GM19023 (cell line): Measurements from ENCODE around the gene DTNA.

Experiments used
- ATAC-seq: cut with Tn5 transposase; IDR thresholded peaks from one replicate; pipeline ENCODE4 v1.9.1; 2021; ENCODE audit warnings: mild to moderate bottlenecking, moderate library complexity; ENCODE audit not compliant: unreplicated experiment

DTNA gene

DNA sequence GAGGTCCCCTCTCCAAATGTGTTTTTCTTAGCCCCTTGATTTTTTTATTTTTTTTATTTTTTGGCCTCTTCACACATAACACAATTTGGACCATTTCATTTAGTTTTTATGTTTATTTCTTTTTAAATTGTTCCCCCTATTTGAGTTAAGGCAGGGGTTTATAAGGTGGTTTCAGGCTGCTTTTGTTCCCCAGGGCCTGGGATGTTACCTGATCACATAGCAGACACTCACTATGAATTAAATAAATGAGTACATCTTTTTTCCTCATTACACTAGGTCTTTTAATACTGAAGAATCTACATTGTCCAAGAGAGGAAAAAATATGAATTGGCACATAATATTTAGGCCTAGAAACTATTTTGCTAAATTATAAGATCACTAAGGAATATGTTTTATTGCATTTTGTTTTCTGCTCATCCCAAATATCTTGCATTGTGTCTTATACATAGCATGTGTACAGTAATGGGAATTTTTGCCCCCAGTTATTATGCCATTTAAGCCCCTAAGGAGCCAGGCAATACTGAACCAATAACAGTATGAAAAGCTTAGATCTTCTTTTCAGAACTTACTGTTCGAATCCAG lies 218.7 kb downstream of the DTNA start:
- ATAC-seq: no peak

GRCh38 chr18:34929336-34929780 lies 219.3 kb downstream of the DTNA start:
- no peak for ATAC-seq

- no peak for ATAC-seq
These were observed 222.3 kb downstream of the DTNA start for GRCh38 chr18:34932363-34932762.

- ATAC-seq: no peak
These were observed 222.8 kb downstream of the DTNA start for GRCh38 chr18:34932792-34933466.

DNA sequence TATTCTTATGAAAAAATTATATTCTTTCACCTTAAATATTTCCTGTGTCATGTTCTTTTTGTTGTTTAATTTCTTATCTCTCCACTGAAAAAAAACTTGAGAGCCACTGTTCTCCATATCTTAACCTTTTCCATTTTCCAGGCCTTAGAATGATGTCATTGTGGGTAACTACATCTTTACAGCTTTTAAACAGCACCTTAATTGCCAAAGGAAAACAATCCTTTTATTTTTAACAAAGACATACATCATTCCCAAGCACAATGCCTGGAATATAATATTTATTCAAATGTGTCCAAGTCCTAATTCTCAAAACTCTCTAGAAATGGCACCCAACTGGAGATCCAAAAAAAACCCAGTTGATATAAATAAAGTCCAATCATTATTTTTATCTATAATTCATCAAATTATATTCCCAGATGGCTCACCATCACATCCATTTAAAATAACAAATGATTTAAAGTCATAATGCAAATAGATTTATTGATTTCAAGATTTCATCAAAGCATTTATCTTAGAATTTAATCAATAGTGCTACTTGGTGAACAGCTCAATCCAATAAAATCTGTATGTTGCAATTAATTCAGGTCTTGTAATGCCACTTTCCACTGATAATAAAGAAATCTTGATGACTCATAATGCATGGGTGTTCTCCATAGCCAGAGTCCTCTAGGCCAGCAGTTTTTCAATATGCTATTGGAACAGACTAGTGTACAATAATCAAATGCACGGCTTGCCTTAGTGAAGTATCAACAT lies 224.0 kb downstream of the DTNA start:
- ATAC-seq: no peak

GRCh38 chr18:34936772-34937171 lies 226.7 kb downstream of the DTNA start:
- no peak for ATAC-seq

DNA sequence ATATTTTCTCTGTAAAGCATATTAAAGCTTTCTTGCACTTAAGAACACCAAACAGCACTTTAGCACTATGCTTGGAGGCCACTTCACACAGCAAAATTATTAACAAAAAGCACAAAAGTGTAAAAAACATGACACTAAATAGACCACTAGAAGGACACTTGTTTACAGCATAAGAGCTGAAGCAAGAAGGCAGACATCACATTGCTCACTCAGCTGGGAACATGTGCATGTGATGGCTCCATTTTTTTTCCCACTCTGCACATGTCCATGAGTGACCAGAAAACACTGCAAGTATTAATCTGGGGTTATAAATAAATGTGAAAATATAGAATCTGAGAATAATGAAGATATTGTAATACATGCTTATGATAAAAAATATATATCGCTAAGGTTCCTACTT lies 228.0 kb downstream of the DTNA start:
- ATAC-seq: no peak
